Ectodermal cell (in vitro differentiated cells): ENCODE measurements around the gene CLTCL1.

Source experiments
- H3K27ac ChIP-seq: 2 replicates; pipeline ENCODE4 v1.7.0; 2013; ENCODE audit warnings: mild to moderate bottlenecking, low read depth, low read length; ENCODE audit not compliant: insufficient read depth, poor library complexity, severe bottlenecking
- H3K27me3 ChIP-seq: 2 replicates; pipeline ENCODE4 v1.7.0; 2013; ENCODE audit warnings: mild to moderate bottlenecking, low read length; ENCODE audit not compliant: insufficient read depth, control insufficient read depth, poor library complexity, severe bottlenecking
- H3K36me3 ChIP-seq: one replicate; pipeline ENCODE4 v1.7.0; 2013; ENCODE audit warnings: low read length; ENCODE audit not compliant: control insufficient read depth, insufficient read depth
- H3K4me1 ChIP-seq: one replicate; pipeline ENCODE4 v1.7.0; 2013; ENCODE audit warnings: low read length; ENCODE audit not compliant: control insufficient read depth, insufficient read depth
- H3K4me3 ChIP-seq: 2 replicates; pipeline ENCODE4 v1.7.0; 2013; ENCODE audit warnings: low read depth, low read length, control low read depth; ENCODE audit not compliant: insufficient read depth
- H3K9me3 ChIP-seq: 2 replicates; pipeline ENCODE4 v1.7.0; 2013; ENCODE audit warnings: mild to moderate bottlenecking, low read length, moderate library complexity; ENCODE audit not compliant: control insufficient read depth
- WGBS, 2 experiments: methylation state at CpG; one replicate each; pipeline ENCODE4 v1.1.7; 2013; ENCODE audit warnings: missing lambda C conversion rate in 2 of 2; 5-methylcytosine and 5-hydroxymethylcytosine counted together

CLTCL1 gene

DNA sequence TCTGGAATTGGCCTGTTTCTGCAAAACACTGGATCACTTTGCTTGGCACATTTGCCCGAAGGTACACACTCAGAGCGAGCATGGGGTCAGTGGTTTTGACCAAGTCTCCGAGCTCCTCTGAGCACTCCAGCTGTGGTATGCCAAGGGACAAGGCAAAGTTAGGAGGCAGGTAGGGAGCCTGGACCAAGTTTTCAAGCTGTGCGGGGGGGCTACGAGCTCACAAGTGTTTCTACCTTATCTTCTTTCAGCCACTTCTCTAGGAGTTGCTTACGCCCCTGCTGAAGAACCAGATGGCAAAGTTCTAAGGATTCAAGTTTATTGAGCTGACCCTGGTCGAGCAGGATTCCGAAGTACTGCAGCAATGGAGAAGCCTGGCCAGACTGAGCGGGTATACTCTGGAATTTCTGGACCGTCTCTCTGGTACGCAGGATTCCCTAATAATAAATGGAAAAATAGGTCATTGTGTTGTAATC is 58.3 kb downstream of the CLTCL1 start:
- Histone ChIP-seq H3K27ac (no peak overlapping the region), H3K4me1 (no peaks in the 10 kb centered on the region), H3K9me3 (no peaks in the 10 kb centered on the region), H3K4me3 (no peak overlapping the region), H3K36me3 (peaks cover 3% of the 10 kb centered on the region), H3K27me3 (no peaks in the 10 kb centered on the region)
- 96 to 97% methylated on average over 11 of the region's 11 CpGs for WGBS, 2 experiments

DNA sequence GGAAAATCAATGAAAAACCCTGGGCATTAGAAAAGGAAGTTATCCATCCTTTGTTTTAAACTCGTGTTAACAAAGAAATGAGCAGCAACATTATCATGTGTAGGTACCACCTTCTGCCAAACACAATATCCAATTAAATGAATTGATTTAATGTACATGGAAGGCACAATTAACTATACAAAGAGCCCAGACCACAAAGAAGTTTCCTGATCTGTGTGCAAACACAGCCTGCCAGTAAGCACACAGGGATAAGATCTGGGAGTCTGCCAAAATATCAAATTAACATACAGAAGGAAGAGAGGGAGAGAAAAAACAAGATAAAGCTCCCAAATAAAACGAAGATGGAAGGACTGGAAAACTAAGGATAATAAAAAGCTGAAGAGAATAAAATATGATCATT is 58.9 kb downstream of the CLTCL1 start:
- H3K36me3 ChIP-seq: peaks cover 3% of the 10 kb centered on the region
- H3K9me3 ChIP-seq: no peaks in the 10 kb centered on the region
- WGBS, 2 experiments: 89 to 100% methylated on average over 1 to 2 of the region's 2 CpGs
- no peak overlapping the region for H3K4me3 ChIP-seq
- no peaks in the 10 kb centered on the region for H3K4me1 ChIP-seq
- no peak overlapping the region for H3K27ac ChIP-seq
- no peaks in the 10 kb centered on the region for H3K27me3 ChIP-seq

DNA sequence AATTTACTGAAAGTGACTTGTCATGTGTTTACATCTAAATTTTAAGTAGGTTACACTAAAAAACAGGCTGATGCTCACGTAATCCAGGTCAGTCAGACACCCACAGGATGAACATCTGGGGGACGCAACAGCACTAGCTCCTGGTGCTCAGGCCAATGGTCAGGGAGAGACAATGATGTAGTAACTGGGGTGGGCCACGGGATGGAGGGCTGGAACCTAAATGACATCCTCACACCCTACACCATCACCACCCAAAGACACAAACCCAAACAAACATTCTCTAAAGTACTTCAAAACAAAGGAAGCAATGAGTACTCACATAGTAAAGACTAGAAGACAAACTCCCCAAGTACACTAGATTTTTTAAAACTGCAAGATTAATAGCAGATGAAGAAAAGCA is 59.5 kb downstream of the CLTCL1 start:
- H3K9me3 ChIP-seq: no peaks in the 10 kb centered on the region

DNA sequence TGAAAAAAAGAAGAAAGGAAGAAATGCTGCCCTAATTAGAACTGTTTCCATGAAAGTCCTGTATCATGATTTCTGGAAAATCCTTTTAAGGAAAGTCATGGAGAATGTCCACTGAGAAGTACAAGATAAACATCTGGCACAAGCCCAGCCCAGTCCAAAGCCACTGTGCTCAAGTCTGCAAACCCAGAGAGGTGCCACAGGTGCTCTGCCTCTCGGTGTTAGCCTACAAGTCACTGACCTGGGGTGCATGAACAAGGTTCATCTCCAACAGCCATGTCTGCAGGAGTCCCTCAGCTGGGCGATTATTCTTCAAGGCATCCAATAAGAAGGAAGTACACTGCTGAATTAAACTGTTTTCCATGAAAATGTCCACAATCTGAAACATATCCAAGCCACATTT is 61.9 kb downstream of the CLTCL1 start:
- H3K27me3 ChIP-seq: no peaks in the 10 kb centered on the region

More for the DNA sequence above, 59.5 kb downstream of the CLTCL1 start:
- Histone ChIP-seq H3K27ac (no peak overlapping the region), H3K4me3 (no peak overlapping the region), H3K4me1 (no peaks in the 10 kb centered on the region), H3K27me3 (no peaks in the 10 kb centered on the region), H3K36me3 (peaks cover 3% of the 10 kb centered on the region)
- 95 to 96% methylated on average over 3 of the region's 3 CpGs for WGBS, 2 experiments

DNA sequence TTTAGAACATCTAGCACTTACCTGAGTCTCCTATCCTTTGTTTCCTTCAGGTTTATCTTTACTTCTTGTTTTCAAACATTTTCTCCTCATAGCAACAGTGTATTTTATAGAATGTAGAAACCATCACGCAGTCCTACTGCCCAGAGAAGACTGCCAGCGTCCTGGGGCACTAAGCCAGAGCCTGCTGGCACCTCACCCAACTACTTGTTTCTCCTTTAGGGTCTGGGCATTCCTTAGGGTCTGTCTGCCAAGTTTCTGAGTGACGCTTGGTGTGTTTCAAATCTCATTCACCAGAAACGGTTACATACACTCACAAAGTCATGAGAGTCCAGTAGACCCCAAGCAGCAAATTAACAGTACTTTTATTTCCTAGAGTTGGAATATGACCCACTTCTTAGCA is 63.3 kb downstream of the CLTCL1 start:
- Histone ChIP-seq H3K4me1 (no peaks in the 10 kb centered on the region), H3K27ac (no peak overlapping the region), H3K4me3 (no peak overlapping the region), H3K9me3 (no peaks in the 10 kb centered on the region), H3K27me3 (no peaks in the 10 kb centered on the region), H3K36me3 (peaks cover 3% of the 10 kb centered on the region)
- WGBS, 2 experiments: 93 to 96% methylated on average over 4 of the region's 4 CpGs

More for the DNA sequence above, 61.9 kb downstream of the CLTCL1 start:
- Histone ChIP-seq H3K27ac (no peak overlapping the region), H3K9me3 (no peaks in the 10 kb centered on the region), H3K36me3 (peaks cover 3% of the 10 kb centered on the region), H3K4me1 (no peaks in the 10 kb centered on the region), H3K4me3 (no peak overlapping the region)
- 90 to 93% methylated on average over 2 of the region's 2 CpGs for WGBS, 2 experiments

DNA sequence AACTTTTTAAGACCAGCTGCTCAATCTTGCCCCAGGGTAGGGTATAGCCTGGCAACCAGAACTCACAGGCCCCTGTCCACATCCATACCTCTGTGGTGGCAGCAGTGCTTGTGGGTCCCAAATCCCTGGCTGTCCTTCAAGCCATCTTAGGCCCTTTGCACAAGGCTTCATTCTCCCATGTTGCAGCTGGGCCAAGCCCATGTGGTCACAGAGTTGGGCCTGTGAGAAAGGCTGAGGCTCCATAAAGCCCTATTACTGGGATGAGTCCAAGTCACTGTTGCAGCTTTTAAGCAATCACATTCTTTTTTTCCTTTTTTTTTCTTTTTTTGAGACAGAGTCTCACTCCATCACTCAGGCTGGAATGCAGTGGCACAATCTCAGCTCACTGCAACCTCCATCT is 65.1 kb downstream of the CLTCL1 start:
- Histone ChIP-seq H3K4me3 (no peak overlapping the region), H3K36me3 (peaks cover 12% of the 10 kb centered on the region), H3K27me3 (no peaks in the 10 kb centered on the region), H3K9me3 (no peaks in the 10 kb centered on the region), H3K4me1 (no peaks in the 10 kb centered on the region), H3K27ac (no peak overlapping the region)

DNA sequence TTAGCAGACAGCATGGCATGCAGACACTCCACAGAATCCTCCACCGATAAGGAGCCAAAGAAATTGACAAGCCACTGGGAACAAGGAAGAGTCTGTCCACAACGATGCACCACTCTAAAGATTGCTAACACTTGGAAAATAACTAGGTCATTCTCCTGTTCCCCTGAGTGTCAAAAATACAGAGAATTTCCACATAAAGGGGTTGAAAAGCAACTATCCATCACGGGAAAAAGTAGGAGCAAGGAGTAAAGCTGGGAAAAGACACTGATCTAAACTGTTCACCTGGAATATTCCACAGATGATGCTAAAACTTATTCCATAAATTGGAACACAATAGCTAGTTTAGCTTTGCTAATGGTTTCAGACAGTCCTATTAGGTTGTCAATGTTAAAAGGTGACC is 66.0 kb downstream of the CLTCL1 start:
- no peak overlapping the region for H3K4me3 ChIP-seq
- peaks cover 12% of the 10 kb centered on the region for H3K36me3 ChIP-seq
- no peaks in the 10 kb centered on the region for H3K9me3 ChIP-seq
- no peaks in the 10 kb centered on the region for H3K27me3 ChIP-seq
- 93 to 94% methylated on average over 3 of the region's 3 CpGs for WGBS, 2 experiments
- H3K27ac ChIP-seq: no peak overlapping the region
- no peaks in the 10 kb centered on the region for H3K4me1 ChIP-seq

DNA sequence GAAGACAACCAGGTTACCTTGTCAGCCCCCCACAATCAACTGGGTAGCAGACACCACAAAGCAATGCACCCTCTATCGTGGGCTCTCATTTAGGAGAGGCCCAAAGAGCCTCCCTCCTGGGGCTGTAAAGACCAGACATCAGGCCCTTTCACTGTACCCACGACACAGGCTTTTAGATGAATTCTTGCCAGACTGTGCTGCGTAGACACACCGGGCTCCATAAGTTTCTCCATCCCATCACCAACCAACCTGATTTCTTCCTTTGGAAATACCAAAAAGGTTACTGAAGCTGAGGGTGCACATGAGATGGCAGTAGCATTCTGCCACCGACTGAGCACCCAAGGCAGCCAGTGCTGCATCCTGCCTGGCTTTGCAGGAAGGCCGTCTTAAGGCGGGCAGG is 66.5 kb downstream of the CLTCL1 start:
- 93 to 94% methylated on average over 7 of the region's 7 CpGs for WGBS, 2 experiments
- Histone ChIP-seq H3K9me3 (no peaks in the 10 kb centered on the region), H3K27me3 (no peaks in the 10 kb centered on the region), H3K4me1 (no peaks in the 10 kb centered on the region), H3K4me3 (no peak overlapping the region), H3K27ac (no peak overlapping the region), H3K36me3 (peaks cover 12% of the 10 kb centered on the region)

DNA sequence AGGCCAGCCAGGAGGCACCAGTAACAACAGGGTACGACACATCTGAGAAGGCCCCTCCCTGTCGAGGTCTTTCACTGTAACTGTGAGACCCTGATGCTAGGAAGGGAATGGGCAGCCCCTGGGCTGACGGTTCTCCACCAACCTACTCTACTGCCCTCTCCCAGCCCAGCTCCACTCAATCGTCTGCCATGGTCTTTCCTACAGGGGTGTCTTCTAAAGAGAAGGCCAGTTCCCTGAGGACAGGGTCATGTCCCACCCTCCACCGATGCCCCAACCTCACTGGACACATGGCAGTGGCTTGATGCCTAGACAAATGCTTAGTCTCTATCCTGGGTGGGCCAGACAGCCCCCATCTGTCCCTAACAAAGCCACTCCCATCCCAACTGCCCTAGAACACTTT is 67.0 kb downstream of the CLTCL1 start:
- WGBS, 2 experiments: 90 to 91% methylated on average over 5 of the region's 5 CpGs
- Histone ChIP-seq H3K9me3 (no peaks in the 10 kb centered on the region), H3K27me3 (no peaks in the 10 kb centered on the region), H3K4me3 (no peak overlapping the region), H3K27ac (no peak overlapping the region), H3K4me1 (no peaks in the 10 kb centered on the region), H3K36me3 (peaks cover 11% of the 10 kb centered on the region)

DNA sequence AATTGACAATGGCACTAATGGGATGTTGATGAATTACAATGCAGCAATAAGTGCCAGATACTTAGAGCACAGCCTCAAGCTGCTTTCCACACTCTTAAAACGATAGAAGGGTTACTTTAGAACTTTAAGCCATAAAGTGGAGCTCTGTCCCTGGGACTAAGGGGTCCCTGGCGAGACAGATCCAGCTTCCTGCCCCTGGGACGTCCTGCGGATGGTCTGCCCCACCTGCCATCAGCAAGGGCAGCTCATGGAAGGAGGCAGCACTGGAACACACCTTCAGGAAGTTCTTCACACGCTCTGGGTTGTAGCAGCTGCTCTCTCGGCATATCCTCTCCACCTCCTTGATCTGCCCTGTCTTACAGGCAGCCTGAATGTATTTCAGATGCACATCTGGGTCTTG is 67.9 kb downstream of the CLTCL1 start:
- WGBS, 2 experiments: 92 to 93% methylated on average over 6 of the region's 6 CpGs
- Histone ChIP-seq H3K4me3 (no peak overlapping the region), H3K27ac (no peak overlapping the region)

DNA sequence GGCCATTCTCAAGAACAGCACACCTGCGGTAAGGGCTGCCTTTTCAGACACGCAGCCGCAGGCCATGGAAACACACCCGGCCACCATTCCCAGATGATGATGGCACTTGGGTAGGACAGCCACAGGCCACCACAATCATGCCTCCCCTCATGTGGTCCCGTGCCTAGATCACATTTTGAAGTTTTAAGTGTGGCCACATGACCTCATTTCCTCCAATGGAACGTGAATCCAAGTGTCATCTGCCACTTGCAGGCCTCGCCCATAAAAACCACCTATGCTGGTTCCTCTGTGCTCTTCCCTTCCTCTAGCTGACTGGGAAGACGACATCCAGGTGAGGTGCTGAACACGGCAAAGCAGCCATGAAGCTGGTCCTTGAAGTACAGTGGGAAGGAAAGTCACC is 68.4 kb downstream of the CLTCL1 start:
- H3K4me1 ChIP-seq: peaks cover 4% of the 10 kb centered on the region
- H3K4me3 ChIP-seq: no peak overlapping the region
- no peak overlapping the region for H3K27ac ChIP-seq
- H3K9me3 ChIP-seq: no peaks in the 10 kb centered on the region
- 94% methylated on average over 9 of the region's 9 CpGs for WGBS, 2 experiments
- peaks cover 8% of the 10 kb centered on the region for H3K36me3 ChIP-seq
- H3K27me3 ChIP-seq: no peaks in the 10 kb centered on the region

More for the DNA sequence above, 67.9 kb downstream of the CLTCL1 start:
- H3K4me1 ChIP-seq: peaks cover under 1% of the 10 kb centered on the region
- H3K27me3 ChIP-seq: no peaks in the 10 kb centered on the region
- H3K36me3 ChIP-seq: peaks cover 8% of the 10 kb centered on the region
- no peaks in the 10 kb centered on the region for H3K9me3 ChIP-seq
